H9 (cell line): ENCODE measurements around the gene TIAM1. TPM values are rescaled to one million over a fixed set of nuclear protein-coding genes. Genes with fewer than 3 reads are reported as not detected.

Experiments
- DNase-seq: peaks from one replicate; pipeline ENCODE4 v3.0.0-alpha.2; 2017
- H2AFZ ChIP-seq: one replicate; pipeline ENCODE4 v1.6.1; 2013; ENCODE audit warnings: mild to moderate bottlenecking, low read length, control low read depth, moderate library complexity
- H2AK5ac ChIP-seq: 2 replicates; pipeline ENCODE4 v1.6.1; 2013; ENCODE audit warnings: low read length, control low read depth, mixed read lengths; ENCODE audit not compliant: insufficient read length
- H2BK120ac ChIP-seq: one replicate; pipeline ENCODE4 v1.6.1; 2013; ENCODE audit warnings: low read depth, mild to moderate bottlenecking, low read length, control low read depth, inconsistent platforms; ENCODE audit not compliant: poor library complexity, severe bottlenecking
- H2BK12ac ChIP-seq: 2 replicates; pipeline ENCODE4 v1.6.1; 2013; ENCODE audit warnings: low read length, control low read depth, mixed read lengths, low read depth; ENCODE audit not compliant: insufficient read length
- H2BK15ac ChIP-seq: 2 replicates; pipeline ENCODE4 v1.6.1; 2013; ENCODE audit warnings: low read depth, low read length, control low read depth
- H2BK20ac ChIP-seq: one replicate; pipeline ENCODE4 v1.6.1; 2013; ENCODE audit warnings: low read depth, mild to moderate bottlenecking, low read length, control low read depth, inconsistent platforms; ENCODE audit not compliant: poor library complexity, severe bottlenecking
- H2BK5ac ChIP-seq: 2 replicates; pipeline ENCODE4 v1.6.1; 2013; ENCODE audit warnings: low read length, control low read depth, mixed read lengths; ENCODE audit not compliant: insufficient read length
- H3K14ac ChIP-seq: 2 replicates; pipeline ENCODE4 v1.6.1; 2013; ENCODE audit warnings: low read length, control low read depth; ENCODE audit not compliant: insufficient read depth
- H3K18ac ChIP-seq: 2 replicates; pipeline ENCODE4 v1.6.1; 2013; ENCODE audit warnings: low read depth, mild to moderate bottlenecking, mixed read lengths, low read length, control low read depth; ENCODE audit not compliant: insufficient read length
- H3K23ac ChIP-seq: 2 replicates; pipeline ENCODE4 v1.6.1; 2013; ENCODE audit warnings: low read length, control low read depth, mixed read lengths, low read depth; ENCODE audit not compliant: insufficient read length
- H3K23me2 ChIP-seq: 2 replicates; pipeline ENCODE4 v1.6.1; 2013; ENCODE audit warnings: low read depth, mild to moderate bottlenecking, mixed read lengths, low read length, control low read depth; ENCODE audit not compliant: insufficient read length, poor library complexity, severe bottlenecking
- H3K27ac ChIP-seq: 2 replicates; pipeline ENCODE4 v1.5.1; 2013; ENCODE audit warnings: low read length, control low read depth, mixed read lengths, low read depth; ENCODE audit not compliant: insufficient read length
- H3K27me3 ChIP-seq: 2 replicates; pipeline ENCODE4 v1.6.1; 2013; ENCODE audit warnings: low read length, control low read depth, inconsistent platforms; ENCODE audit not compliant: insufficient read depth
- H3K4ac ChIP-seq: 2 replicates; pipeline ENCODE4 v1.6.1; 2013; ENCODE audit warnings: low read depth, mild to moderate bottlenecking, control low read depth, inconsistent platforms, low read length, moderate library complexity
- H3K4me1 ChIP-seq: 2 replicates; pipeline ENCODE4 v1.6.1; 2013; ENCODE audit warnings: low read length, control low read depth, inconsistent platforms; ENCODE audit not compliant: insufficient read depth
- H3K4me2 ChIP-seq: 2 replicates; pipeline ENCODE4 v1.6.1; 2013; ENCODE audit warnings: low read length, control low read depth, mixed read lengths; ENCODE audit not compliant: insufficient read length, insufficient read depth
- H3K56ac ChIP-seq: 2 replicates; pipeline ENCODE4 v1.6.1; 2013; ENCODE audit warnings: low read depth, mild to moderate bottlenecking, mixed read lengths, low read length, control low read depth; ENCODE audit not compliant: insufficient read length
- H3K79me1 ChIP-seq: 2 replicates; pipeline ENCODE4 v1.6.1; 2013; ENCODE audit warnings: low read depth, mild to moderate bottlenecking, moderate library complexity, low read length, control low read depth, inconsistent platforms; ENCODE audit not compliant: insufficient read depth, poor library complexity, severe bottlenecking
- H3K79me2 ChIP-seq: 2 replicates; pipeline ENCODE4 v1.6.1; 2013; ENCODE audit warnings: low read length, control low read depth, inconsistent platforms; ENCODE audit not compliant: insufficient read depth
- H3K9ac ChIP-seq: 2 replicates; pipeline ENCODE4 v1.6.1; 2013; ENCODE audit warnings: low read length, control low read depth, mixed read lengths; ENCODE audit not compliant: insufficient read length; ENCODE audit errors: extremely low read depth
- H3K9me3 ChIP-seq: one replicate; pipeline ENCODE4 v1.6.1; 2013; ENCODE audit warnings: low read depth, low read length, inconsistent platforms; ENCODE audit not compliant: control insufficient read depth
- H3T11ph ChIP-seq: one replicate; pipeline ENCODE4 v1.6.1; 2013; ENCODE audit warnings: mild to moderate bottlenecking, low read length, control low read depth, inconsistent platforms
- H4K20me1 ChIP-seq: one replicate; pipeline ENCODE4 v1.6.1; 2013; ENCODE audit not compliant: control insufficient read depth, insufficient read length, insufficient read depth
- H4K5ac ChIP-seq: 2 replicates; pipeline ENCODE4 v1.6.1; 2013; ENCODE audit warnings: low read depth, mild to moderate bottlenecking, mixed read lengths, low read length, control low read depth; ENCODE audit not compliant: insufficient read length
- H4K8ac ChIP-seq: replicated peaks from 2 replicates; pipeline ENCODE4 v1.6.1; 2013; ENCODE audit warnings: low read length, control low read depth, mixed read lengths, low read depth; ENCODE audit not compliant: insufficient read length
- H4K91ac ChIP-seq: 2 replicates; pipeline ENCODE4 v1.6.1; 2013; ENCODE audit warnings: low read depth, mild to moderate bottlenecking, moderate library complexity, mixed read lengths, low read length, control low read depth; ENCODE audit not compliant: insufficient read length
- H3K27ac Mint-ChIP-seq, 3 experiments: 2 replicates in 2 of 3; 3 replicates in 1 of 3; pipeline ENCODE4 v1.8.0; 2020 to 2021; ENCODE audit warnings: mixed read lengths in 3 of 3, mild to moderate bottlenecking in 1 of 3, moderate library complexity in 1 of 3
- H3K27me3 Mint-ChIP-seq: 2 replicates; pipeline ENCODE4 v1.8.0; 2021; ENCODE audit warnings: low read depth, mild to moderate bottlenecking, moderate library complexity, mixed read lengths
- H3K36me3 Mint-ChIP-seq, 3 experiments: 2 replicates in 2 of 3; 3 replicates in 1 of 3; pipeline ENCODE4 v1.8.0; 2020 to 2021; ENCODE audit warnings: low read depth in 3 of 3, mixed read lengths in 3 of 3; ENCODE audit not compliant: insufficient read depth in 1 of 3
- H3K4me1 Mint-ChIP-seq, 2 experiments: 2 replicates each; pipeline ENCODE4 v1.8.0; 2020; ENCODE audit warnings: mixed read lengths in 2 of 2
- H3K4me3 Mint-ChIP-seq, 2 experiments: 2 replicates in 1 of 2; 3 replicates in 1 of 2; pipeline ENCODE4 v1.8.0; 2020 to 2021; ENCODE audit warnings: mild to moderate bottlenecking in 2 of 2, mixed read lengths in 2 of 2, moderate library complexity in 1 of 2
- H3K9me3 Mint-ChIP-seq, 2 experiments: 2 replicates in 1 of 2; 3 replicates in 1 of 2; pipeline ENCODE4 v1.8.0; 2020; ENCODE audit warnings: mild to moderate bottlenecking in 2 of 2, mixed read lengths in 2 of 2, moderate library complexity in 1 of 2
- WGBS: extraction: QIAGEN DNeasy Blood & Tissue Kit; methylation state at CpG from one replicate; pipeline ENCODE4 v1.1.7; 2013; ENCODE audit warnings: missing lambda C conversion rate, low lambda C conversion rate, mixed read lengths; ENCODE audit not compliant: insufficient read length; ENCODE audit errors: extremely low coverage; 5-methylcytosine and 5-hydroxymethylcytosine counted together
- total RNA-seq: library from RNA; stranded (reverse); gene quantifications from 2 replicates; pipeline ENCODE4 v1.2.1, GENCODE V29; 2021
- TF ChIP-seq, protein P1 (sequence below): fragments of 200-600 bp; sonication (generic); conservative IDR thresholded peaks from 3 replicates; pipeline ENCODE4 v1.8.0; 2021; ENCODE audit warnings: antibody characterized with exemption, mild to moderate bottlenecking

The TIAM1 gene
- total RNA-seq, 1 experiment from 2014 or later = 23.1 TPM

DNA sequence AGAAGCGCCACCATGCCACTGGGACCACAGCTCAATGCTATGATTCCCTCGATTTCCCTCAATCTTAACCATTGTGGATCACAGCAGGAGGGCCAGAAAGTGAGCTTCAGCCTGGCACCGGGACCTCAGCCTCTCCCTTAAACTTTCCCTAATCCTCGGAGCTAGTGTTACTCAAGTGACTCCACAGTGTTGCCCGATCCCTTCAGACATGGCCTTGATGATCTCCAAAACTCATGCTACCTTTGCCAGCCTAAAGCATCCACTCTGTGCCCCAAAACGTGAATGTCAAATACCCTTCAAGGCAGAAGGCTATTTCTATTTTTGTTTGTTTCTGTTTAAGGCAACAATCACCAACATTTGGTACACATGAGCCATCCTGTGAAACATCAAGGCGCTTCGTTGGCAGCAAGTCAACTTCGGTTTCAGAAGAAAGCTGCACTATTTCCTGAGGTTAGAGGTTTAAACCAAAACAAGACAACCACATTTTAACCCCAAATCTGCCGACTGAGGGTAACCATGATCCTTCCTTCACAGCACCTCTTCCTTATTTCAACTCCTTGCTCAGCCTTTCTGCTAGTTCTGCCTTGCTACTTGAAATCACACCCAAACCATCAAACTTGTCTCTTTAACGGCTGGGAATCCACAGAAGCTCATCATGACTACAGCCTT lies 211.4 kb downstream of the TIAM1 start:
- Histone ChIP-seq H3K18ac (no peak overlapping the region), H2BK15ac (no peak overlapping the region), H3K23me2 (no peaks in the 10 kb centered on the region), H3K4ac (no peak overlapping the region), H3K4me2 (no peak overlapping the region), H3K56ac (no peak overlapping the region), H2BK12ac (no peak overlapping the region), H2AFZ (no peak overlapping the region), H3K79me2 (no peaks in the 10 kb centered on the region), H2BK120ac (no peak overlapping the region), H3K27ac (no peak overlapping the region), H2BK20ac (no peak overlapping the region), H3K23ac (no peak overlapping the region), H3K4me1 (no peaks in the 10 kb centered on the region), H3K9ac (no peak overlapping the region), H4K8ac (no peak overlapping the region), H3K79me1 (no peaks in the 10 kb centered on the region), H4K20me1 (no peaks in the 10 kb centered on the region), H4K91ac (no peak overlapping the region), H3T11ph (no peak overlapping the region), H3K14ac (no peak overlapping the region), H2AK5ac (no peak overlapping the region), H2BK5ac (no peak overlapping the region), H3K9me3 (no peaks in the 10 kb centered on the region), H3K27me3 (no peaks in the 10 kb centered on the region), H4K5ac (no peak overlapping the region)
- Mint-ChIP-seq H3K27me3 (no peaks in the 10 kb centered on the region), H3K27ac (peak overlapping the region in 1 of 3 experiments; percentile 53; a peak in 1 of 7 replicates), H3K4me1 (peaks cover 14 to 20% of the 10 kb centered on the region in 2 experiments), H3K9me3 (no peaks in the 10 kb centered on the region), H3K4me3 (no peak overlapping the region), H3K36me3 (peaks cover 20 to 28% (median 24%) of the 10 kb centered on the region in 3 experiments)
- WGBS = no CpG with 5 or more reads among the region's 11 CpGs
- no peak for DNase-seq
- TF ChIP-seq, protein P1, sequence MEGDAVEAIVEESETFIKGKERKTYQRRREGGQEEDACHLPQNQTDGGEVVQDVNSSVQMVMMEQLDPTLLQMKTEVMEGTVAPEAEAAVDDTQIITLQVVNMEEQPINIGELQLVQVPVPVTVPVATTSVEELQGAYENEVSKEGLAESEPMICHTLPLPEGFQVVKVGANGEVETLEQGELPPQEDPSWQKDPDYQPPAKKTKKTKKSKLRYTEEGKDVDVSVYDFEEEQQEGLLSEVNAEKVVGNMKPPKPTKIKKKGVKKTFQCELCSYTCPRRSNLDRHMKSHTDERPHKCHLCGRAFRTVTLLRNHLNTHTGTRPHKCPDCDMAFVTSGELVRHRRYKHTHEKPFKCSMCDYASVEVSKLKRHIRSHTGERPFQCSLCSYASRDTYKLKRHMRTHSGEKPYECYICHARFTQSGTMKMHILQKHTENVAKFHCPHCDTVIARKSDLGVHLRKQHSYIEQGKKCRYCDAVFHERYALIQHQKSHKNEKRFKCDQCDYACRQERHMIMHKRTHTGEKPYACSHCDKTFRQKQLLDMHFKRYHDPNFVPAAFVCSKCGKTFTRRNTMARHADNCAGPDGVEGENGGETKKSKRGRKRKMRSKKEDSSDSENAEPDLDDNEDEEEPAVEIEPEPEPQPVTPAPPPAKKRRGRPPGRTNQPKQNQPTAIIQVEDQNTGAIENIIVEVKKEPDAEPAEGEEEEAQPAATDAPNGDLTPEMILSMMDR = no peak
